ENCODE measurements around the gene ZNF32. TPM values are rescaled to one million over a fixed set of nuclear protein-coding genes. Genes with fewer than 3 reads are reported as not detected.

Gene ZNF32, protein sequence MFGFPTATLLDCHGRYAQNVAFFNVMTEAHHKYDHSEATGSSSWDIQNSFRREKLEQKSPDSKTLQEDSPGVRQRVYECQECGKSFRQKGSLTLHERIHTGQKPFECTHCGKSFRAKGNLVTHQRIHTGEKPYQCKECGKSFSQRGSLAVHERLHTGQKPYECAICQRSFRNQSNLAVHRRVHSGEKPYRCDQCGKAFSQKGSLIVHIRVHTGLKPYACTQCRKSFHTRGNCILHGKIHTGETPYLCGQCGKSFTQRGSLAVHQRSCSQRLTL
- total RNA-seq (2014; rRNA removed; shearing (Covaris generic)), result 0.12 TPM in 1 of 2 replicates, not detected in the other

DNA sequence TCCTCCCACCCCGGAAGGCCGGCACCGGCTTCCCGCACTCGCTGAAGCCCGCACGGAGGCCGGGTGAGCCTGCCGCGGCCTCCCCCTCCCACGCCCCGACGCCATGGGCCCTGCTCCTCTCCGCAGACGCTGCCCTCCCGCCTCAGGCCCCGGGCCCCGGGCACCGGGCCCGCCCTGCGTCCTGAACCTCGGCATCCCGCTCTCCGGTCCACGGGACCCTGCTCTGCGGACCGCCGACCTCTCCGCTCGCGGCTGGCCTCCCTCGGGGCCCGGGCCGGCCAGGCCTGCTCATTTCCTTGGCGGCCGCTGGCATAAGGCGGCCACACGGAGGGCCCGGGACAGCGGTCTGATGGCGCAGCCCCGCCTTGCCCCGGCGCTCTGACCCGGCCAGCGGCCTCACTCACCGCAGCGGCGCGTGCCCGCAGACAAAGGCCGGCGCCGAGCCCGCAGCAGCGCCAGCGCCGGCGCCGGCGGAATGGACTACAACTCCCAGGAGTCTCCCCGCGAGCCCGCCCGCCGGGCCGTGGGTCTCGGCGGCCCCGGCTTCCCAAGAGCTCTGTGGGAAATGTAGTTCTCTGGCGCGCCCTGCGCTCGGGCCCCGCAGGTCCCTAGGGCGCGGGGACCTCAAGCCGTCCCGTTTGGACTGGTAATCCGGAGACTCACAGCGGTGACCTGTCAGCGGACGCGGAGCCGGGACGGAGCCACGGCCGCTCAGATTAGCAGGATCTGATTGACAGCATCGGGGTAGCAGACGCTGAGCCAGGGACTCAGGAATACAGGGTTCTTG is at the start of gene ZNF32:
ZNF32 (minus strand) TSS at position 484 of the 787 bp plus-strand sequence. CDS start 2,748 bp downstream, outside the sequence.
- DNase-seq (ENCODE audit: low spot score), result no peak

- no peak for DNase-seq (ENCODE audit: low spot score)
These were observed 49.5 kb upstream of the ZNF32 start for GRCh38 chr10:43698156-43698555.

- no peak for DNase-seq (ENCODE audit: low spot score)
These were observed 48.3 kb upstream of the ZNF32 start for GRCh38 chr10:43696909-43697483.

GRCh38 chr10:43695730-43696129 is 47.0 kb upstream of the ZNF32 start:
- DNase-seq (ENCODE audit: low spot score), result no peak

DNA sequence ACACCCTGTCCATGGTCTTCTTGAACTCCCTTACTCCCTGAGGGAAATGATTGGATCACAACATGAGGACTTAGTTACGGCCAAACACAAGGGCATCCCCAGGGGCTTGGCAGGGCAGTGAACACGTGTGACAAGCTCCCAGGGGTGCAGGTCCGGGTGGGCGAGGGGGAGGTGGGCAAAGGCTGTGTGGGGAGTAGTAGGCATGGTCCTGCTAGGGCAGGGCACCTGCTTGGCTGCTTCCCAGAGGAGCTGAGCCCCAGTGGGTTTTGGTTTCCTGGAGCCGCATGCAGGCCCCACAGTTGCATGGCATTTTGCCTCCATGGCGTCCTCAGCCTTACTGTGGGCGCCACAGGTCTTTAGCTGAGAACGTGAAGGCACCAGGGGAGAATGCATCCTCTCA is 46.6 kb upstream of the ZNF32 start:
- no peak for DNase-seq (ENCODE audit: low spot score)

- DNase-seq (ENCODE audit: low spot score), result no peak
These were observed 45.8 kb upstream of the ZNF32 start for GRCh38 chr10:43694526-43694925.

- DNase-seq (ENCODE audit: low spot score), result no peak
These were observed 44.9 kb upstream of the ZNF32 start for GRCh38 chr10:43693602-43694001.

- no peak for DNase-seq (ENCODE audit: low spot score)
These were observed 43.6 kb upstream of the ZNF32 start for GRCh38 chr10:43692051-43692825.

DNA sequence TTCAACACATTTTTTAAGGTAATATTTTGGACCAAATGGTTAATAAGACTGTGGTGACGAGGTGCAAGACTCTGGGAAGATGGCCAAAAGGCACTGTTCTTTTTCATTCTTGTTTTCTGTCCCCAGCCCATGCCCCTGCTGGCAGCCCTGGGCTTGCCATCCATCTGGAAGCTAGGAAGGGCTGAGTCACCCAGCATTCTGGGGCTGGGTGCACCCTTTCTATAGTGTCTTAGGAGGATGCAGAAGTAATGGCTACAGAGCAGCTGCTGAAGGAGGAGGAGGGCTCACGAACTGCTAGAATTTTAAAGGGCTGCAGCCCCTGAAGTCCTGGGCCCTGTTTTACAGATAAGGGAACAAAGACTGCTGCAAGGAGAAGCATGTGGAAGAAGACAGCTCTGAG is 42.8 kb upstream of the ZNF32 start:
- peak; percentile 30 for DNase-seq (ENCODE audit: low spot score)

- DNase-seq (ENCODE audit: low spot score), result no peak
These were observed 41.5 kb upstream of the ZNF32 start for GRCh38 chr10:43689955-43690771.

GRCh38 chr10:43689618-43689954 is 40.9 kb upstream of the ZNF32 start:
- no peak for DNase-seq (ENCODE audit: low spot score)

DNA sequence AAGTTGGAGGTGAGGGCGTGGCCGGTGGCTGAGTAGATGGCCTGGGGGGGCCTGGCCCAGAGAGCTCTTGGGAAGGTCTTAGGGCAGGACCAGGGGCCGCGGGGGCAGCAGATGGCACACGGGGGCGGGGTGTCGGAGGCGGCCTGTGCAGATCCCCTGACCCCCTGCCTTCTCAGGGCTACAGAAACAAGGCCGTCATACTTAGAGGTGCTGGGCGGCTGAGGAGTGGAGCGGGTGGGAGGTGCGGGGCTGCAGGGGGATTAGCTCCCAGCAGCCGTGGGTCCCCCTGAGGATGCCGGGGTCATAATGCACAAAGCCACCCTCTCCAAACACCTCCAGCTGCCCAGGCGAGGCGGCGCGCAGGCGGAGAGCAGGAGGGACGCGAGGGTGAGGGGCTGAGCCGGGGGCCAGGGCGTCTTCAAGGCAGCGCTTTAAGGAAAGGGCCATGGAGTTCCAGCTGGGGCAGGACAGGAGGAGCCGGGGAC is 40.4 kb upstream of the ZNF32 start:
- no peak for DNase-seq (ENCODE audit: low spot score)

DNA sequence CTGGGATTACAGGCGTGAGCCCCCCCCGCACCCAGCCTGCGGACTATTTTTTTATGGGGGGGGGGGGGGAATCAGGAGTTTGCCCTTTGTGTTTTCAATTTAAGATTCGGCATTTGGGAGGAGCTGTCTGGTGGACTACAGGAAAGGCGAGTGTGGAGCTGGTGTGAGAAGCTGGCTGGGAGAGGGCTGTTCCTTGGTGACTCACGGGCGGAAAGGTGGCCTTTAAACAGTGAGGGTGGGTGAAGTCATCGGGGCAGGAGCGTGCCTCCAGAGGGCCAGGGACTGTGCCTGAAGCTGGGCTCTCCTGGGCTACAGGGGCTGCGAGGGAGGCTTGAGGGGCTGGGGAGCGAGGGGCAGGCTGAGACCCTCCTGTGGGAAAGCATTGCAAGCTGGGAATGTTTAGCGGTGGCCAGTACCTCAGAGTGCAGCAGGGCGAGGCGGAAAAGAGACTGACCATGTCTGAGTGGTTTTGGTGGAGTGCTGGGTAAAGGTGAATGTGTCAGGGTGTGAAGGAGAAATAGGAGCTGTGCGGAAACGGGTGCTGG is 39.7 kb upstream of the ZNF32 start:
- DNase-seq (ENCODE audit: low spot score), result no peak

GRCh38 chr10:43687373-43687772 is 38.7 kb upstream of the ZNF32 start:
- DNase-seq (ENCODE audit: low spot score), result no peak

DNA sequence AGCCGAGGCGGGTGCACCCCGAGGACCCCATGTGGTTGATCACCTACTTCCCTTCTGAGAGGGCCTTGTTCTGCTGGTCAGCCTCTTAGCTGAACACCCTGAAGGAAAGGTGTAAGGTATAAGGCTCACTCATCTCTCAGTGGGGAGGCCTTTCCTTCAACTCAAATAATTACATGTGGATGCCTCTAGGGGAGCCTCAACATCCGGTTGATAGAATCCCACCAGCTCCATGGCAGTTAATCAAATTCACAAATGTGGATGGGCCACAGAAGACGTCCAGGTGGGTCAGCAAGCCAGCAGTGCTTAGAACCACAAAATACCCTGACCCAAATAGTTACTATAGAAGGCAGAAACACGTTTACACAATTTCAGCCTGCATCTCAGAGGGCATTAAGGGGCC is 37.7 kb upstream of the ZNF32 start:
- DNase-seq (ENCODE audit: low spot score), result no peak

- no peak for DNase-seq (ENCODE audit: low spot score)
These were observed 37.1 kb upstream of the ZNF32 start for GRCh38 chr10:43685744-43686143.

DNA sequence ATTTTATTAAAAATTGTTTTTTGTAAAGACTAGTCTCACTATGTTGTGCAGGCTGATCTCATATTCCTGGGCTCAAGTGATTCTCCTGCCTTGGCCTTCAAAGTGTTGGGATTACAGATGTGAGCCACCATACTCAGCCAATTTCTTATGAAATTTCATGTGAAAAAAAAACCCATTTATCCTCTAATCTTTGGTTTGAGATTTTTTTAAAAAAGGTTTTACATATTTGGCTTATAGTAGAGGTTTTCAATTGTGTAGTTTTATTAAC is 35.5 kb upstream of the ZNF32 start:
- no peak for DNase-seq (ENCODE audit: low spot score)

- no peak for DNase-seq (ENCODE audit: low spot score)
These were observed 35.0 kb upstream of the ZNF32 start for GRCh38 chr10:43683451-43684291.

DNA sequence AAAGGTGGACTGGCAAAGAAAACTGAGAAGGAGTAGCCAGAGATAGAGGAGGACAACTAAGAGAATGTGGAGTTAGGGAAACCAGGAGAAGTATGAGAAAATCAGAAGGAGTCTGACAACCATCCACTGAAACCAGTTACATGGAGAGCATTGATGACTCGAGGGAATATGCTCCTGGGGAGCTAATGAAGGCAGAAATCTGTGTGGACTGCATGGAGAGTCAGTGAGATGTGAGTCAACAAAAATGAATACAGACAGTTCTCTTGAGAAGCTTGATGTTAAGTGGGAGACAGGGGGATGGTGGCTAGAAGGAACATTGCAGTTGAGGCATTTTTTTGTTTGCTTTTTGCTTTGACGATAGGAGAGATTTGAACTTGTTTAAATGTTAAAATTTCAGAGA is 34.3 kb upstream of the ZNF32 start:
- no peak for DNase-seq (ENCODE audit: low spot score)

- no peak for DNase-seq (ENCODE audit: low spot score)
These were observed 33.0 kb upstream of the ZNF32 start for GRCh38 chr10:43681721-43682120.

Measured in A172 (cell line).